ENCODE results near the gene INSM1. TPM values are rescaled to one million over a fixed set of nuclear protein-coding genes. Genes with fewer than 3 reads are reported as not detected.

Gene INSM1
- total and polyA plus RNA-seq, 2 donors (not counting 3 experiments of a cell fraction or from before 2014, with no cell fraction given): not detected

GRCh38 chr20:20343932-20344331, 24.0 kb upstream of the INSM1 start:
- BruUV-seq (replicated peaks): no TSS peak
- POLR2A ChIA-PET: no interaction called here
- no peak for TF ChIP-seq EZH2 (IDR thresholded peaks at IDR 0.05; ENCODE audit: borderline replicate concordance, low read depth, low read length, severe bottlenecking)
- TF ChIP-seq, protein P1, sequence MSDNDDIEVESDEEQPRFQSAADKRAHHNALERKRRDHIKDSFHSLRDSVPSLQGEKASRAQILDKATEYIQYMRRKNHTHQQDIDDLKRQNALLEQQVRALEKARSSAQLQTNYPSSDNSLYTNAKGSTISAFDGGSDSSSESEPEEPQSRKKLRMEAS (IDR thresholded peaks at IDR 0.05; ENCODE audit: insufficient read depth, insufficient read length): no peak
- no peak for TF ChIP-seq JUN (IDR thresholded peaks at IDR 0.05; ENCODE audit: borderline replicate concordance, insufficient read depth, insufficient read length, low read depth)
- Histone ChIP-seq H4K20me1 (replicated peaks; ENCODE audit: control insufficient read depth, extremely low read depth, insufficient read depth, low read length) (no peaks in the 10 kb centered on the region), H3K9me1 (replicated peaks; ENCODE audit: control insufficient read depth, extremely low read depth, insufficient read depth, low read length) (no peaks in the 10 kb centered on the region), H3K79me2 (ENCODE audit: control insufficient read depth, insufficient read depth, low read length) (no peaks in the 10 kb centered on the region), H3K4me2 (ENCODE audit: insufficient read depth, low read length) (no peak overlapping the region), H3K9me3 (replicated peaks; ENCODE audit: control insufficient read depth, insufficient read depth, low read length) (no peaks in the 10 kb centered on the region), H3K9ac (replicated peaks; ENCODE audit: extremely low read depth, insufficient read depth, low read length) (no peak overlapping the region), H3K36me3 (ENCODE audit: control insufficient read depth in 2 of 2, extremely low read depth in 1 of 2, insufficient read depth in 2 of 2, low read length in 2 of 2) (no peaks in the 10 kb centered on the region), H3K4me1 (ENCODE audit: control insufficient read depth, extremely low read depth, insufficient read depth, low read length) (no peaks in the 10 kb centered on the region), H3K27me3 (ENCODE audit: control insufficient read depth in 2 of 2, insufficient read depth in 2 of 2, low read length in 2 of 2) (no peaks in the 10 kb centered on the region), H2AFZ (ENCODE audit: low read depth, low read length) (no peak overlapping the region), H3K27ac (ENCODE audit: insufficient read depth, low read depth, low read length) (no peak overlapping the region), H3K4me3 (replicated peaks in 1 of 3; ENCODE audit: insufficient read depth in 1 of 3, low read depth in 1 of 3, low read length in 3 of 3) (no peak overlapping the region)
- FAIRE-seq (no peak), DNase-seq (ENCODE audit: low read depth, low spot score) (no peak)
- intact Hi-C loops (cut with micrococcal nuclease): no loop called here
- CTCF ChIA-PET: no interaction called here
- dilution Hi-C loops (cut with MboI; ENCODE audit: extremely low pct_ligation_motif_present, low sequenced_read_pairs): no loop called here

DNA sequence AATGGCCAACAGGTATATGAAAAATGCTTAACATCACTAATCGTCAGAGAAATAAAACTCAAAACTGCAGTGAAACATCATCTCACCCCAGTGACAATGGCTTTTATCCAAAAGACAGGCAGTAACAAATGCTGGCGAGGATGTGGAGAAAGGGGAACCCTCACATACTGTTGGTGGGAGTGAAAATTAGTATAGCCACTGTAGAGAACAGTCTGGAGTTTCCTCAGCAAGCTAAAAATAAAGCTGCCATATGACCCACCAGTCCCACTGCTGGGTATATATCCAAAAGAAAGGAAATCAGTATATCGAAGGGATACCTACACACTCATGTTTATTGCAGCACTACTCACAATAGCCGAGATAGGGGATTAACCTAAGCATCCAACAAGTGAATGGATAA, 23.4 kb upstream of the INSM1 start:
- ChIA-PET POLR2A (no interaction called here), CTCF (no interaction called here)
- Histone ChIP-seq H3K9me3 (replicated peaks; ENCODE audit: control insufficient read depth, insufficient read depth, low read length) (no peaks in the 10 kb centered on the region), H3K4me3 (replicated peaks in 1 of 3; ENCODE audit: insufficient read depth in 1 of 3, low read depth in 1 of 3, low read length in 3 of 3) (no peak overlapping the region), H3K27ac (ENCODE audit: insufficient read depth, low read depth, low read length) (no peak overlapping the region), H3K4me2 (ENCODE audit: insufficient read depth, low read length) (no peak overlapping the region), H3K36me3 (ENCODE audit: control insufficient read depth in 2 of 2, extremely low read depth in 1 of 2, insufficient read depth in 2 of 2, low read length in 2 of 2) (no peaks in the 10 kb centered on the region), H4K20me1 (replicated peaks; ENCODE audit: control insufficient read depth, extremely low read depth, insufficient read depth, low read length) (no peaks in the 10 kb centered on the region), H3K27me3 (ENCODE audit: control insufficient read depth in 2 of 2, insufficient read depth in 2 of 2, low read length in 2 of 2) (no peaks in the 10 kb centered on the region), H3K4me1 (ENCODE audit: control insufficient read depth, extremely low read depth, insufficient read depth, low read length) (no peaks in the 10 kb centered on the region), H3K9ac (replicated peaks; ENCODE audit: extremely low read depth, insufficient read depth, low read length) (no peak overlapping the region), H3K79me2 (ENCODE audit: control insufficient read depth, insufficient read depth, low read length) (no peaks in the 10 kb centered on the region), H3K9me1 (replicated peaks; ENCODE audit: control insufficient read depth, extremely low read depth, insufficient read depth, low read length) (no peaks in the 10 kb centered on the region), H2AFZ (ENCODE audit: low read depth, low read length) (no peak overlapping the region)
- no peak for TF ChIP-seq FOS (IDR thresholded peaks at IDR 0.05; ENCODE audit: borderline replicate concordance, insufficient read depth, low read length)
- no peak for TF ChIP-seq POLR2A (IDR thresholded peaks at IDR 0.05; ENCODE audit: low read depth, low read length)
- no peak for TF ChIP-seq JUN (IDR thresholded peaks at IDR 0.05; ENCODE audit: borderline replicate concordance, insufficient read depth, insufficient read length, low read depth)
- no peak for TF ChIP-seq CTCF (IDR thresholded peaks at IDR 0.05; ENCODE audit: extremely low read depth in 1 of 2, insufficient read depth in 1 of 2, low read depth in 1 of 2, low read length in 2 of 2)
- TF ChIP-seq MYC (IDR thresholded peaks at IDR 0.05; ENCODE audit: low read depth, low read length): no peak
- TF ChIP-seq, protein P1 (IDR thresholded peaks at IDR 0.05; ENCODE audit: insufficient read depth, insufficient read length): no peak
- TF ChIP-seq EZH2 (IDR thresholded peaks at IDR 0.05; ENCODE audit: borderline replicate concordance, low read depth, low read length, severe bottlenecking): no peak
- no peak for TF ChIP-seq GATA2 (IDR thresholded peaks at IDR 0.05; ENCODE audit: insufficient read depth, insufficient read length, low read depth, low read length)
- TF ChIP-seq POLR2AphosphoS5 (IDR thresholded peaks at IDR 0.05; ENCODE audit: insufficient read depth, low read depth, low read length): no peak
- dilution Hi-C loops (cut with MboI; ENCODE audit: extremely low pct_ligation_motif_present, low sequenced_read_pairs) (no loop called here), intact Hi-C loops (cut with micrococcal nuclease) (no loop called here)
- no peak for DNase-seq (ENCODE audit: low read depth, low spot score)
- BruUV-seq (replicated peaks): no TSS peak
- FAIRE-seq: no peak

Data from endothelial cell of umbilical vein (primary cell).